ENCODE results near the gene NFIA.

Gene NFIA

GRCh38 chr1:61494000-61494399 is 411.6 kb downstream of the NFIA start:
- DNase-seq (ENCODE audit: low spot score): no peak

GRCh38 chr1:61496501-61496900 is 414.1 kb downstream of the NFIA start:
- DNase-seq (ENCODE audit: low spot score): no peak

- DNase-seq (ENCODE audit: low spot score): no peak
These were observed 414.7 kb downstream of the NFIA start for GRCh38 chr1:61497013-61497412.

GRCh38 chr1:61498342-61498741 is 416.0 kb downstream of the NFIA start:
- DNase-seq (ENCODE audit: low spot score): no peak

GRCh38 chr1:61501971-61502916 is 419.9 kb downstream of the NFIA start:
- DNase-seq (ENCODE audit: low spot score): no peak

- no peak for DNase-seq (ENCODE audit: low spot score)
These were observed 421.9 kb downstream of the NFIA start for GRCh38 chr1:61504305-61504704.

- no peak for DNase-seq (ENCODE audit: low spot score)
These were observed 422.6 kb downstream of the NFIA start for GRCh38 chr1:61504852-61505390.

- no peak for DNase-seq (ENCODE audit: low spot score)
These were observed 423.9 kb downstream of the NFIA start for GRCh38 chr1:61506236-61506635.

- no peak for DNase-seq (ENCODE audit: low spot score)
These were observed 424.7 kb downstream of the NFIA start for GRCh38 chr1:61506944-61507500.

Measured in hematopoietic multipotent progenitor cell treated with erythropoietin and hydrocortisone succinate and interleukin-3 and kit ligand, for 17 days (in vitro differentiated cells).